MM.1S (cell line): ENCODE results near the gene S100A6.

Experiments used
- DNase-seq: peaks from one replicate; pipeline ENCODE4 v3.0.0-alpha.2; 2015
- H2AFZ ChIP-seq: fragments of 300-600 bp; sonication (generic); 2 replicates; pipeline ENCODE4 v1.6.0; 2016; ENCODE audit warnings: antibody characterized with exemption, low read length
- H3F3A ChIP-seq: fragments of 300-600 bp; sonication (generic); 2 replicates; pipeline ENCODE4 v1.6.1; 2016; ENCODE audit warnings: mild to moderate bottlenecking, antibody characterized with exemption, low read length, moderate library complexity, mixed read lengths; ENCODE audit not compliant: insufficient read depth
- H3K27ac ChIP-seq: fragments of 300-600 bp; sonication (generic); 2 replicates; pipeline ENCODE4 v1.5.1; 2016; ENCODE audit warnings: mild to moderate bottlenecking, low read length
- H3K27me3 ChIP-seq: fragments of 300-600 bp; sonication (generic); replicated peaks from 2 replicates; pipeline ENCODE4 v1.6.0; 2016; ENCODE audit warnings: low read length; ENCODE audit not compliant: insufficient read depth
- H3K36me3 ChIP-seq: fragments of 300-600 bp; sonication (generic); replicated peaks from 2 replicates; pipeline ENCODE4 v1.6.1; 2016; ENCODE audit warnings: mild to moderate bottlenecking, low read length, mixed read lengths; ENCODE audit not compliant: insufficient read depth
- H3K4me1 ChIP-seq: fragments of 300-600 bp; sonication (generic); 2 replicates; pipeline ENCODE4 v1.6.1; 2016; ENCODE audit warnings: low read length, mixed read lengths
- H3K4me2 ChIP-seq: fragments of 300-600 bp; sonication (generic); 2 replicates; pipeline ENCODE4 v1.6.0; 2016; ENCODE audit warnings: low read depth, low read length
- H3K4me3 ChIP-seq: fragments of 300-600 bp; sonication (generic); 2 replicates; pipeline ENCODE4 v1.5.1; 2016; ENCODE audit warnings: low read length, mixed read lengths
- H3K79me2 ChIP-seq: fragments of 300-600 bp; sonication (generic); 2 replicates; pipeline ENCODE4 v1.6.1; 2016; ENCODE audit warnings: mixed run types, low read length, mixed read lengths
- H3K9ac ChIP-seq: fragments of 300-600 bp; sonication (generic); 2 replicates; pipeline ENCODE4 v1.6.1; 2016; ENCODE audit warnings: low read length, mixed read lengths
- H3K9me2 ChIP-seq: fragments of 300-600 bp; sonication (generic); replicated peaks from 2 replicates; pipeline ENCODE4 v1.6.1; 2016; ENCODE audit warnings: mild to moderate bottlenecking, low read length, mixed read lengths; ENCODE audit not compliant: insufficient read depth
- H3K9me3 ChIP-seq: fragments of 300-600 bp; sonication (generic); replicated peaks from 2 replicates; pipeline ENCODE4 v1.6.1; 2016; ENCODE audit warnings: mild to moderate bottlenecking, low read length, mixed read lengths; ENCODE audit not compliant: insufficient read depth
- H4K20me1 ChIP-seq: fragments of 300-600 bp; sonication (generic); 2 replicates; pipeline ENCODE4 v1.6.1; 2016; ENCODE audit warnings: mild to moderate bottlenecking, low read length, moderate library complexity, mixed read lengths; ENCODE audit not compliant: insufficient read depth
- EZH2 ChIP-seq: fragments of 300-600 bp; sonication (generic); optimal IDR thresholded peaks from 2 replicates; pipeline ENCODE3; 2017; ENCODE audit warnings: low read depth, mild to moderate bottlenecking, antibody characterized with exemption, low read length, mixed read lengths
- EZH2phosphoT487 ChIP-seq: fragments of 300-600 bp; sonication (generic); IDR thresholded peaks from 2 replicates; pipeline ENCODE4 v1.6.1; 2018; ENCODE audit warnings: antibody characterized with exemption, low read length
- TF ChIP-seq, protein P1 (sequence below): fragments of 300-600 bp; sonication (generic); IDR thresholded peaks from 2 replicates; pipeline ENCODE4 v1.5.1; 2016; ENCODE audit warnings: antibody characterized with exemption, low read length, mixed read lengths

Gene S100A6

DNA sequence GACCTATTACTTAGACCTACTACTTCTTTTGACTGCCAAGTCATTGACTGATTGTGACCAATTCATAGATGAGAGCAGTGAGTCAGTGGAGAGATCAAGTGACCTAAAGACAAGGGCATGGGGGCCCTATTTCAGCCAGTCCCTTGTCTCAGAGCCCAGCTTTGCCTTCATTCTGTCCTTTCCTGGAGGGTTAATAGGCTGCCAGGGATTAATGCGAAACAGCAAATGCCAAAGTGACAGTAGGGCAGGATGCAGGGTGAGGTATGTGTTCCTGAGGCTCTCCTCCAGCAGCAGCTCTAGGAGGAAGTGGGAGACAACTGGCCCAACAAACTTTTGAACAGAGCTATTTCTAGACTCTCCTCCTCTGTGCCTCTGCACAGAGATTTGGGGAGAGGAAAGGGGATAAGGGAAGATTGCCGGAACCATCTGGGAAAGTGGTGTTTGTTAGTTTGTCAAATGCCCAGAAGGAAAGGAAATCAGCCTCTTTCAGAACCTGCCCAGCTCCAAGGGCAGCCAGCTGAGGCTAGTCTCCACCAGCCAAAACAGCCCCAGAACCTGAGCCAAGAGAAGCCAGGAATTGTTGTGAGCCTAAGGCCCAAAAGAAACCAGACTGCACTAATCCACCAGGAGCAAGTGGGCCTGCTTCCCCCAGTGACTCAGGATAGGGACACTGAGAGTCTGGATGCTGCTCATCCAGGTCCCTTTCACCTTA is 18.2 kb upstream of the S100A6 start:
- Histone ChIP-seq H3K9me3 (no peaks in the 10 kb centered on the region), H3K9ac (no peak overlapping the region), H3K4me2 (no peak overlapping the region), H4K20me1 (no peaks in the 10 kb centered on the region), H3K27me3 (no peaks in the 10 kb centered on the region), H3K27ac (no peak overlapping the region), H3K79me2 (no peaks in the 10 kb centered on the region), H3K4me3 (no peak overlapping the region), H3K9me2 (no peaks in the 10 kb centered on the region), H3K4me1 (no peaks in the 10 kb centered on the region), H3F3A (no peaks in the 10 kb centered on the region), H3K36me3 (no peaks in the 10 kb centered on the region), H2AFZ (no peak overlapping the region)
- TF ChIP-seq, protein P1, sequence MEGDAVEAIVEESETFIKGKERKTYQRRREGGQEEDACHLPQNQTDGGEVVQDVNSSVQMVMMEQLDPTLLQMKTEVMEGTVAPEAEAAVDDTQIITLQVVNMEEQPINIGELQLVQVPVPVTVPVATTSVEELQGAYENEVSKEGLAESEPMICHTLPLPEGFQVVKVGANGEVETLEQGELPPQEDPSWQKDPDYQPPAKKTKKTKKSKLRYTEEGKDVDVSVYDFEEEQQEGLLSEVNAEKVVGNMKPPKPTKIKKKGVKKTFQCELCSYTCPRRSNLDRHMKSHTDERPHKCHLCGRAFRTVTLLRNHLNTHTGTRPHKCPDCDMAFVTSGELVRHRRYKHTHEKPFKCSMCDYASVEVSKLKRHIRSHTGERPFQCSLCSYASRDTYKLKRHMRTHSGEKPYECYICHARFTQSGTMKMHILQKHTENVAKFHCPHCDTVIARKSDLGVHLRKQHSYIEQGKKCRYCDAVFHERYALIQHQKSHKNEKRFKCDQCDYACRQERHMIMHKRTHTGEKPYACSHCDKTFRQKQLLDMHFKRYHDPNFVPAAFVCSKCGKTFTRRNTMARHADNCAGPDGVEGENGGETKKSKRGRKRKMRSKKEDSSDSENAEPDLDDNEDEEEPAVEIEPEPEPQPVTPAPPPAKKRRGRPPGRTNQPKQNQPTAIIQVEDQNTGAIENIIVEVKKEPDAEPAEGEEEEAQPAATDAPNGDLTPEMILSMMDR, result no peak
- no peak for DNase-seq

DNA sequence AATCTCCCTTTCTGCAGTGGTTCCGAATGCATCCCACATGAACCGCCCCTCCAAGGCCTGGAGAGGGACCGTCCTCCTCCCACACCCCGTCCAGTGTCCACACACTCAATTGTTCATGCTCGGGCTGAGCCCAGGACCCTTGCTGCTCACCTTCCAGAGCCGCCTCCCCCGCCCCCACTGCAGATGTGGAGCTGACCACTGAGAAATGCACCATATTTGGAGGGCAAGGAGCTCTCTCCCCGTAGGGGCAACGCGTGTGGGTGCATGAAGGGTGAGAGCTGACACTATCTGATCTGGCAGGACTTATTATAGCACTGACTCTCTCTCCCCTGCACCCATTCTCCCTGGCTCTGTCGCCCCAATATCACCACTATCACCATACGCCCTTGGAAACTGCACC is 17.3 kb upstream of the S100A6 start:
- Histone ChIP-seq H2AFZ (no peak overlapping the region), H4K20me1 (no peaks in the 10 kb centered on the region), H3K9me3 (no peaks in the 10 kb centered on the region), H3K79me2 (no peaks in the 10 kb centered on the region), H3F3A (no peaks in the 10 kb centered on the region), H3K27me3 (no peaks in the 10 kb centered on the region), H3K4me3 (no peak overlapping the region), H3K9me2 (no peaks in the 10 kb centered on the region), H3K27ac (no peak overlapping the region), H3K36me3 (no peaks in the 10 kb centered on the region), H3K4me2 (no peak overlapping the region), H3K9ac (no peak overlapping the region), H3K4me1 (no peaks in the 10 kb centered on the region)
- DNase-seq, result no peak
- TF ChIP-seq EZH2 (no peak), EZH2phosphoT487 (no peak)
- TF ChIP-seq, protein P1, result no peak

DNA sequence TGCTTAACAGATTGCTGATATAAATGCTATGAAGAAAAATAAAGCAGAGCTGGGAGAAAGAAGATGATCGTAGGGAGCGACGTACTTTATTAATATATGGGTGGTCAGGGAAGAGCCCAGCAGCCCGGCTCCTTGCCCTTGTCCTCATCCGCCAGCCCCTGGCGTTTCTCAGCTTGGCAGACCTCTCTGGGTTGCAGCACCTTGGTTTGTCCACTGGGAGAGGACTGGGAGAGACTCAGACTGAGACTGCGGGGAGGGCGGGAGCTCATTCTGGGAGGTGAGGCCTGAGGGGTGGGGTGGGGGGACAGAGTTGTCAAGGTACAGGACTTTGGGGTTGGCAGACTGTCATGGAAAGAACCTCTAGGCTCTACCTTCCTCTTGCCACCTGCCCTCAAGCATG is 16.5 kb upstream of the S100A6 start:
- TF ChIP-seq EZH2phosphoT487 (no peak), EZH2 (no peak)
- TF ChIP-seq, protein P1, result no peak
- Histone ChIP-seq H3K4me3 (no peak overlapping the region), H3K9me2 (no peaks in the 10 kb centered on the region), H3K27me3 (no peaks in the 10 kb centered on the region), H3K9me3 (no peaks in the 10 kb centered on the region), H3K4me1 (no peaks in the 10 kb centered on the region), H3K79me2 (no peaks in the 10 kb centered on the region), H3K27ac (no peak overlapping the region), H3K36me3 (no peaks in the 10 kb centered on the region), H3K9ac (no peak overlapping the region), H3F3A (no peaks in the 10 kb centered on the region), H2AFZ (no peak overlapping the region), H3K4me2 (no peak overlapping the region), H4K20me1 (no peaks in the 10 kb centered on the region)
- DNase-seq, result no peak
